Heart left ventricle (tissue), 16 donors: ENCODE data around the gene SRSF8. TPM values are rescaled to one million over a fixed set of nuclear protein-coding genes. Genes with fewer than 3 reads are reported as not detected.
"Not testable (repeated sequence)": the region's sequence is repeated elsewhere in the genome, so short reads cannot be mapped to it uniquely, and the experiment has no call there.

Experiments used
- ATAC-seq, 4 donors: fragments of 200-7000 bp; cut with Tn5 transposase; one replicate each; pipeline ENCODE4 v1.9.1; 2020 to 2022; ENCODE audit warnings: moderate library complexity in 4 of 4, mild to moderate bottlenecking in 3 of 4, moderate number of reproducible peaks in 1 of 4
- DNase-seq, 5 donors: peaks; one replicate each; pipeline ENCODE4 v3.0.0-alpha.2; 2020
- H3K27ac ChIP-seq, 12 donors: fragments of 200-600 bp; sonication (generic) in 4 of 12; one replicate each; pipeline versions ENCODE4 v1.5.0 to v1.8.0; 2016 to 2022; ENCODE audit warnings: mild to moderate bottlenecking in 2 of 12
- H3K27me3 ChIP-seq, 9 donors: fragments of 200-600 bp; sonication (generic) in 2 of 9; one replicate each; pipeline versions ENCODE4 v1.5.1 to v1.8.0; 2016 to 2022; ENCODE audit warnings: mild to moderate bottlenecking in 3 of 9
- H3K36me3 ChIP-seq, 9 donors: fragments of 200-600 bp; sonication (generic) in 2 of 9; one replicate each; pipeline versions ENCODE4 v1.5.0 to v1.8.0; 2018 to 2022; ENCODE audit warnings: mild to moderate bottlenecking in 2 of 9
- H3K4me1 ChIP-seq, 12 donors: fragments of 200-600 bp; sonication (generic) in 4 of 12; one replicate each; pipeline versions ENCODE4 v1.5.0 to v1.8.0; 2016 to 2022; ENCODE audit warnings: mild to moderate bottlenecking in 3 of 12
- H3K4me3 ChIP-seq, 12 donors: fragments of 200-600 bp; sonication (generic) in 4 of 12; one replicate each; pipeline versions ENCODE4 v1.5.0 to v1.8.0; 2017 to 2022; ENCODE audit warnings: mild to moderate bottlenecking in 9 of 12, moderate library complexity in 4 of 12
- H3K9me3 ChIP-seq, 12 donors: fragments of 200-600 bp; sonication (generic) in 4 of 12; one replicate each; pipeline versions ENCODE4 v1.5.0 to v1.8.0; 2016 to 2022; ENCODE audit warnings: mild to moderate bottlenecking in 1 of 12
- POLR2A ChIP-seq, 2 donors: fragments of 450-650 bp; IDR thresholded peaks; one replicate each; pipeline ENCODE4 v1.6.1; 2017; ENCODE audit warnings: antibody characterized with exemption in 2 of 2, mild to moderate bottlenecking in 2 of 2, moderate library complexity in 2 of 2
- WGBS, 4 donors: extraction: QIAGEN DNeasy Blood & Tissue Kit in 2 of 4; methylation state at CpG; one replicate each; pipeline versions ENCODE4 v1.1.5 to v1.1.7; 2013 to 2018; 5-methylcytosine and 5-hydroxymethylcytosine counted together
- intact Hi-C, 10 donors: fragments of 100-400 bp; cut with DNase I; formaldehyde crosslinking; loops; one replicate each; pipeline versions ENCODE4 v1.11.1 to v1.14.2; 2022
- polyA plus RNA-seq, 2 donors: library from polyadenylated mRNA; stranded (reverse); fragments of 200-250 nt; gene quantifications; one replicate each; pipeline ENCODE4 v1.2.3, GENCODE V29; 2013
- total RNA-seq, 9 donors: library from RNA; depleted of rRNA in 2 of 9; stranded (reverse); fragments of >200 nt in 2 of 9; fragmentation: NEBNext Ultra II Directional in 3 of 9; extraction: Animal tissue kit (Norgen Biotek cat#: 25700) in 3 of 9; gene quantifications; one replicate each; pipeline versions ENCODE4 v1.1.0 to v1.2.4, GENCODE V29; 2016 to 2023
- TF ChIP-seq, protein P1 (sequence below), 12 donors: fragments of 200-600 bp; sonication (generic) in 4 of 12; IDR thresholded peaks; one replicate each; pipeline versions ENCODE4 v1.5.0 to v1.8.0; 2018 to 2022; ENCODE audit warnings: antibody characterized with exemption in 12 of 12, mild to moderate bottlenecking in 5 of 12
- donor health status: ischemic (EF 13 %, LVEDD 7.1; RV severe dilation, severe dysfunction).
- donor health status: healthy with polysubstance abuse.
- donor health status: DM: no; HTN: yes; CAD: no.
- donor health status: DM: no; HTN: no; CAD: no.
- donor health status: ischemic (EF 25% LVEDD 6.9; RV normal size, moderate dysfunction).
- donor health status: ischemic (EF 25% LVEDD 5.7; RV mildly dilated, moderate dysfunction).
- donor health status: healthy.
- donor health status: DM: yes; HTN: yes; CAD: no.
- donor health status: ischemic (EF 35%, LVEDD 5.7; RV mildly dilated, moderate dysfunction).
- donor health status: nonischemic (EF 11% LVEDD 7.7; RV severe dilation, severe dysfunction).
- donor health status: DM: yes; HTN: yes; CAD: no.
- donor health status: PGD.
- donor health status: ischemic (EF 29% LVEDD 5.4; RV normal size, mild dysfunction).
- donor health status: nonischemic (EF 23%, LVEDD 6.1; RV moderate dilation, normal function).

SRSF8 gene
- total and polyA plus RNA-seq, 11 donors, result 20.0 to 26.5 (median 22.7) TPM

DNA sequence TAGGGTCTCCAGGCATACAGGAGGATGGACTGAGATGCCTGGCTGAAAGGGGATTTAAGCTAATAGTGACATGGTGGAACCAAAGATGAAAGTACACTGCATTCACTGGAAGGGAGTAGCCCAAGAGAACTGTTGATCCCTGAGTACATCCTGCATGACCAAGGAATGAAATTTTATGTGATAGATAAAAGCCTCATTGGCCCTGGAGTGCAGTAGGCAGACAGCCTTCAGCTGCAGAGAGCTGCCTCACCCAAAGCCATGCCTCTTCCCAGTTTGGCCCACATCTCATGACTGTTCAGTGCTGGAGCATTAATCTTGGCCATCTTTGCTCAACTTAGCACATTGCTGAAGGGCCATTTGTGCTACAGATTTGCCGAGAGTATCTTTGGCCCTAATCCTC, 33.7 kb upstream of the SRSF8 start:
- H3K27ac ChIP-seq, result no peak overlapping the region
- TF ChIP-seq, protein P1, sequence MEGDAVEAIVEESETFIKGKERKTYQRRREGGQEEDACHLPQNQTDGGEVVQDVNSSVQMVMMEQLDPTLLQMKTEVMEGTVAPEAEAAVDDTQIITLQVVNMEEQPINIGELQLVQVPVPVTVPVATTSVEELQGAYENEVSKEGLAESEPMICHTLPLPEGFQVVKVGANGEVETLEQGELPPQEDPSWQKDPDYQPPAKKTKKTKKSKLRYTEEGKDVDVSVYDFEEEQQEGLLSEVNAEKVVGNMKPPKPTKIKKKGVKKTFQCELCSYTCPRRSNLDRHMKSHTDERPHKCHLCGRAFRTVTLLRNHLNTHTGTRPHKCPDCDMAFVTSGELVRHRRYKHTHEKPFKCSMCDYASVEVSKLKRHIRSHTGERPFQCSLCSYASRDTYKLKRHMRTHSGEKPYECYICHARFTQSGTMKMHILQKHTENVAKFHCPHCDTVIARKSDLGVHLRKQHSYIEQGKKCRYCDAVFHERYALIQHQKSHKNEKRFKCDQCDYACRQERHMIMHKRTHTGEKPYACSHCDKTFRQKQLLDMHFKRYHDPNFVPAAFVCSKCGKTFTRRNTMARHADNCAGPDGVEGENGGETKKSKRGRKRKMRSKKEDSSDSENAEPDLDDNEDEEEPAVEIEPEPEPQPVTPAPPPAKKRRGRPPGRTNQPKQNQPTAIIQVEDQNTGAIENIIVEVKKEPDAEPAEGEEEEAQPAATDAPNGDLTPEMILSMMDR (IDR thresholded peaks at IDR 0.05), result no peak
- no peak for TF ChIP-seq POLR2A (IDR thresholded peaks at IDR 0.05)
- H3K4me3 ChIP-seq, result no peak overlapping the region
- DNase-seq (no peak), ATAC-seq (no peak)
- H3K27me3 ChIP-seq, result peaks cover 4 to 17% (median 10%) of the 10 kb centered on the region in 9 donors
- peaks cover 0 to 5% (median 0%) of the 10 kb centered on the region in 12 donors for H3K9me3 ChIP-seq
- intact Hi-C loops, result no loop called here
- WGBS, 4 donors, result 63 to 79% (median 77%) methylated on average over 1 of the region's 1 CpG
- no peaks in the 10 kb centered on the region for H3K4me1 ChIP-seq
- H3K36me3 ChIP-seq, result no peaks in the 10 kb centered on the region

DNA sequence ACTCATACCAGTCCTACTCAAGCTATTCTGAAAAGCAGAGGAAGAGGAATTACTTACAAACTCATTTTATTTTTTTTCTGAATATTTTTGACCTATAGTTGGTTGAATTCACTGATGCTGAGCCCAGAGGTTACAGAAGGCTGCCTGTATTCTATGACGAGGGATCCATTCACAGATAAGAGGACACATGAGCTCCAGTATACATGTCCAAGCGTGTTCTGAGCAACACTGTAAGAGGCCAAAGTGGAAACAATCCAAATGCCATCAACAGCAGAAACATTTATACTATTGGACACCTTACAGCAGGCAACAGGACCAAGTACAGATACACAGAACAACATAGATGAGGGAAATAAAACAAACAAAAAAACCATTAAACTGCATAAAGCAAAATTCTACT, 31.4 kb upstream of the SRSF8 start:
- no peaks in the 10 kb centered on the region for H3K4me1 ChIP-seq
- no peak for TF ChIP-seq POLR2A (IDR thresholded peaks at IDR 0.05)
- TF ChIP-seq, protein P1 (IDR thresholded peaks at IDR 0.05), result no peak
- no peak for DNase-seq
- ATAC-seq, result no peak
- no peaks in the 10 kb centered on the region for H3K9me3 ChIP-seq
- H3K27ac ChIP-seq, result no peak overlapping the region
- WGBS, 4 donors, result 61 to 78% (median 77%) methylated on average over 2 of the region's 2 CpGs
- peaks cover 4 to 21% (median 12%) of the 10 kb centered on the region in 9 donors for H3K27me3 ChIP-seq
- intact Hi-C loops, result no loop called here
- no peaks in the 10 kb centered on the region for H3K36me3 ChIP-seq
- H3K4me3 ChIP-seq, result no peak overlapping the region

DNA sequence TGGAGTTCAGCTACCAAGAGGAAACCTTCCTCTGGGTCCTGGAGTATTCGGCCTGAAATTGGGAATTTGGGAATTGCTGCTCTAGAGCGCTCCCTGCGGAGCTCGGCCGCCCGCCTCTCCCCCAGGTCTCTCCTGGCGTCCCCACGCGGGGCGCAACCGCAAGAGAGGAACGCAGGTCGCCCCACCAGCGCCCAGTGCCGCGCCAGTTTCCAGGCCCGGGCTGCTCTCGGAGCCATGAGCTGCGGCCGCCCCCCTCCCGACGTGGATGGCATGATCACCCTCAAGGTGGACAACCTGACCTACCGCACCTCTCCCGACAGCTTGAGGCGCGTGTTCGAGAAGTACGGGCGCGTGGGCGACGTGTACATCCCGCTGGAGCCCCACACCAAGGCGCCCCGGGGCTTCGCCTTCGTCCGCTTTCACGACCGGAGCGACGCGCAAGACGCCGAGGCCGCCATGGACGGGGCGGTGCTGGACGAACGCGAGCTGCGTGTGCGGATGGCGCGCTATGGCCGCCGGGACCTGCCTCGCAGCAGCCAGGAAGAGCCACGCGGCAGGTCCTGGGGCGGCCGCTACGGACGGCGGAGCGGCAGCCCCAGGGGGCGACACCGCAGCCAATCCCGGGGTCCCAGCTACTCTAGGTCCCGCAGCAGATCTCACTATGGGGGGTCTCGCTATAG, 29.2 kb upstream of the SRSF8 start:
- peak in 3 of 4 donors; percentile 51 to 67 (median 55) for ATAC-seq

DNA sequence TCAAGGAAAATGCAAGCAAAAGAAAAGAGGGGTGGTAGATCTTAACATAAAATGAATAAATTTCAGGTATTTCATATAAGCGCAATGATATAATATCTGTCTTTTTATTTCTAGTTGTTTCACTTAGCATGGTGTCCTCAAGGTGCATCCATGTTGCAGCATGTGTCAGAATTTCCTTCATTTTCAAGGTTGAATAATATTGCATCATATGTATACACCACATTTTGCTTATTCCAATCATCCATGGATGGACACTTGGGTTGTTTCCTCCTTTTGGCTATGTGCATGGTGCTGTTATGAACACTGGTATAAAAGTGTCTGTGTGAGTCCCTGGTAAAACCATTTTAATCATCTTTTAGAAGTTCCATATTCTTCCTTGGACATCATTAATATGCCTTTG, 24.5 kb upstream of the SRSF8 start:
- intact Hi-C loops, result no loop called here
- H3K36me3 ChIP-seq, result no peaks in the 10 kb centered on the region
- 91 to 100% (median 95%) methylated on average over 1 of the region's 1 CpG for WGBS, 4 donors
- H3K4me3 ChIP-seq, result no peak overlapping the region
- no peaks in the 10 kb centered on the region for H3K4me1 ChIP-seq
- DNase-seq, result no peak
- TF ChIP-seq, protein P1 (IDR thresholded peaks at IDR 0.05), result no peak
- no peak for TF ChIP-seq POLR2A (IDR thresholded peaks at IDR 0.05)
- H3K27me3 ChIP-seq, result peaks cover 4 to 38% (median 10%) of the 10 kb centered on the region in 9 donors
- ATAC-seq, result no peak
- no peak overlapping the region for H3K27ac ChIP-seq
- no peaks in the 10 kb centered on the region for H3K9me3 ChIP-seq

More for the DNA sequence above, 29.2 kb upstream of the SRSF8 start:
- H3K36me3 ChIP-seq, H3K9me3 ChIP-seq, intact Hi-C loops, H3K4me1 ChIP-seq, H3K27ac ChIP-seq, DNase-seq: not testable (repeated sequence)
- TF ChIP-seq, protein P1 (IDR thresholded peaks at IDR 0.05), result peak in 2 of 12 donors; percentile 19 to 24
- peak overlapping the region; percentile 18 to 59 (median 46) for H3K4me3 ChIP-seq
- H3K27me3 ChIP-seq, result peaks cover 4 to 37% (median 12%) of the 10 kb centered on the region in 9 donors
- WGBS, 4 donors, result 12 to 24% (median 18%) methylated on average over 14 to 71 of the region's 71 CpGs
